Glutamatergic neuron (in vitro differentiated cells): ENCODE data around the gene OR9A2. TPM values are rescaled to one million over a fixed set of nuclear protein-coding genes. Genes with fewer than 3 reads are reported as not detected.

Experiments used
- DNase-seq: peaks from one replicate; pipeline ENCODE4 v3.0.0; 2022
- H3K27ac Mint-ChIP-seq: one replicate; pipeline ENCODE4 v1.8.0; 2020; ENCODE audit warnings: mild to moderate bottlenecking, mixed read lengths, inconsistent platforms; ENCODE audit not compliant: unreplicated experiment
- H3K27me3 Mint-ChIP-seq: one replicate; pipeline ENCODE4 v1.8.0; 2020; ENCODE audit warnings: mild to moderate bottlenecking, moderate library complexity, mixed read lengths, inconsistent platforms; ENCODE audit not compliant: unreplicated experiment
- H3K36me3 Mint-ChIP-seq: one replicate; pipeline ENCODE4 v1.8.0; 2020; ENCODE audit warnings: mild to moderate bottlenecking, mixed read lengths, inconsistent platforms; ENCODE audit not compliant: unreplicated experiment
- H3K4me1 Mint-ChIP-seq: one replicate; pipeline ENCODE4 v1.8.0; 2020; ENCODE audit warnings: mild to moderate bottlenecking, low read depth, mixed read lengths, inconsistent platforms; ENCODE audit not compliant: unreplicated experiment
- H3K4me3 Mint-ChIP-seq: one replicate; pipeline ENCODE4 v1.8.0; 2020; ENCODE audit warnings: mild to moderate bottlenecking, mixed read lengths, inconsistent platforms; ENCODE audit not compliant: unreplicated experiment
- H3K9me3 Mint-ChIP-seq: one replicate; pipeline ENCODE4 v1.8.0; 2020; ENCODE audit warnings: mild to moderate bottlenecking, moderate library complexity, mixed read lengths, inconsistent platforms; ENCODE audit not compliant: unreplicated experiment
- CTCF ChIP-seq: fragments of 200-600 bp; sonication (generic); IDR thresholded peaks from one replicate; pipeline ENCODE4 v1.5.0; 2021; ENCODE audit not compliant: partially characterized antibody, unreplicated experiment
- total RNA-seq: library from RNA; stranded (reverse); fragmentation: NEBNext Ultra II Directional; extraction: Animal tissue kit (Norgen Biotek cat#: 25700); gene quantifications from one replicate; pipeline ENCODE4 v1.2.1, GENCODE V29; 2021; ENCODE audit not compliant: unreplicated experiment

The OR9A2 gene
- total RNA-seq, 1 donor from 2014 or later, result not detected

- Mint-ChIP-seq H3K27me3 (peaks cover 3% of the 10 kb centered on the region), H3K9me3 (peaks cover 4% of the 10 kb centered on the region), H3K4me1 (no peaks in the 10 kb centered on the region), H3K4me3 (no peak overlapping the region), H3K27ac (no peak overlapping the region), H3K36me3 (peaks cover 8% of the 10 kb centered on the region)
- no peak for DNase-seq
- TF ChIP-seq CTCF, result no peak
These were observed 36.8 kb upstream of the OR9A2 start for GRCh38 chr7:143063741-143064140.

DNA sequence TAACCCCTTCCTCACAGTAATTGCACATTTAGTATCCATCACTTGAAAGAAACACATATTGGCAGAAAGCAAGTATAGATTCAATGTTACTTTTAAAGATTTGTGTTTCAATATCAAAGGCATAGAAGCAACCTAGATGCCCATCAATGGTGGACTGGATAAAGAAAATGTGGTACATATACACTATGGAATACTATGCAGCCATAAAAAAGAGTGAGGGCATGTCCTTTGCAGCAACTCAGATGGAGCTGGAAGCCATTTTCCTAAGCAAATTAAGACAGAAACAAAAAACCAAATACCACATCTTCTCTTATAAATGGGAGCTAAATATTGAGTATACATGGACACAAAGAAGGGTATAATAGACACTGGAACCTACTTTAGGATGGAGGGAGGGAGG, 28.8 kb upstream of the OR9A2 start:
- H3K27ac Mint-ChIP-seq, result no peak overlapping the region
- no peaks in the 10 kb centered on the region for H3K27me3 Mint-ChIP-seq
- H3K4me1 Mint-ChIP-seq, result no peaks in the 10 kb centered on the region
- no peak for DNase-seq
- no peaks in the 10 kb centered on the region for H3K36me3 Mint-ChIP-seq
- no peak for TF ChIP-seq CTCF
- H3K9me3 Mint-ChIP-seq, result no peaks in the 10 kb centered on the region
- H3K4me3 Mint-ChIP-seq, result no peak overlapping the region

GRCh38 chr7:143054621-143055020, 27.7 kb upstream of the OR9A2 start:
- no peaks in the 10 kb centered on the region for H3K4me1 Mint-ChIP-seq
- no peaks in the 10 kb centered on the region for H3K27me3 Mint-ChIP-seq
- H3K9me3 Mint-ChIP-seq, result no peaks in the 10 kb centered on the region
- no peak overlapping the region for H3K27ac Mint-ChIP-seq
- H3K36me3 Mint-ChIP-seq, result no peaks in the 10 kb centered on the region
- TF ChIP-seq CTCF, result no peak
- no peak for DNase-seq
- no peak overlapping the region for H3K4me3 Mint-ChIP-seq

DNA sequence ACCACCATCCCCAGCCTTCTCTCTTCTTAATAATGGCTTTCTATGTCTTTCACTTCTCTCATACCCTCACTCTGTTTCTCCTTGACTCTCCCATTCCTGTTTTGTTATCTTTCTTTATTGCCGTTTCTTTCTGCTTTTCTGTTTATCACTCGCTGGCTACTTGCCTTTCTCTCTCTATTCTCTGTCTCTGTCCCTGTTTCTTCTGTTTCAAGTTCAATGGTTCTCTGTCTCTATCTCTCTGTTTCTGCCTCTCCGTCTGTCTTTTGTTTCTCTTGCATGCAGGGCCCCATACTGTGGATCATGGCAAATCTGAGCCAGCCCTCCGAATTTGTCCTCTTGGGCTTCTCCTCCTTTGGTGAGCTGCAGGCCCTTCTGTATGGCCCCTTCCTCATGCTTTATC, 25.1 kb upstream of the OR9A2 start, which contains the start of gene OR6V1:
Gene OR6V1, plus strand, starts transcription at position 301 of the 400 bp plus-strand sequence. Its CDS starts 0 bp downstream, at position 301.
- H3K4me3 Mint-ChIP-seq, result no peak within 1 kb of the TSS
- no peak for TF ChIP-seq CTCF
- H3K36me3 Mint-ChIP-seq, result no peaks in the 10 kb centered on the region
- no peaks in the 10 kb centered on the region for H3K9me3 Mint-ChIP-seq
- no peak for DNase-seq
- H3K27me3 Mint-ChIP-seq, result no peaks in the 10 kb centered on the region
- H3K4me1 Mint-ChIP-seq, result no peaks in the 10 kb centered on the region
- H3K27ac Mint-ChIP-seq, result no peak within 1 kb of the TSS

GRCh38 chr7:143050931-143051330, 24.0 kb upstream of the OR9A2 start:
- DNase-seq, result no peak
- no peak for TF ChIP-seq CTCF
- H3K9me3 Mint-ChIP-seq, result no peaks in the 10 kb centered on the region
- no peak overlapping the region for H3K27ac Mint-ChIP-seq
- no peaks in the 10 kb centered on the region for H3K27me3 Mint-ChIP-seq
- H3K4me1 Mint-ChIP-seq, result no peaks in the 10 kb centered on the region
- H3K36me3 Mint-ChIP-seq, result no peaks in the 10 kb centered on the region
- H3K4me3 Mint-ChIP-seq, result no peak overlapping the region
